H1 (cell line): ENCODE results near the gene CD151.

Source experiments
- ASH2L ChIP-seq: fragments of 200-600, 300-600 bp; sonication (generic); IDR thresholded peaks from one replicate; pipeline ENCODE4 v1.7.1; 2017; ENCODE audit warnings: low read length
- BACH1 ChIP-seq: IDR thresholded peaks from 2 replicates; pipeline ENCODE4 v1.6.1; 2012; ENCODE audit warnings: low read length, improper control_type of control experiment
- CHD2 ChIP-seq: IDR thresholded peaks from 2 replicates; pipeline ENCODE4 v1.6.1; 2012; ENCODE audit warnings: low read length, improper control_type of control experiment
- CTCF ChIP-seq, 3 experiments: IDR thresholded peaks; 1 replicate in 2 of 3; 2 replicates in 1 of 3; pipeline versions ENCODE4 v1.5.1 to v1.6.1; 2011; ENCODE audit warnings: low read length in 3 of 3, mild to moderate bottlenecking in 3 of 3, inconsistent platforms in 2 of 3, low read depth in 1 of 3, moderate library complexity in 1 of 3; ENCODE audit not compliant: insufficient read depth in 1 of 3; ENCODE audit errors: control extremely low read depth in 1 of 3
- EZH2 ChIP-seq: fragments of 200-600 bp; sonication (generic); IDR thresholded peaks from 2 replicates; pipeline ENCODE4 v1.7.1; 2012; ENCODE audit warnings: low read depth, mild to moderate bottlenecking, moderate library complexity, low read length, inconsistent platforms; ENCODE audit not compliant: severe bottlenecking
- JUND ChIP-seq: IDR thresholded peaks from 2 replicates; pipeline ENCODE4 v1.6.1; 2011; ENCODE audit warnings: mild to moderate bottlenecking, improper control_type of control experiment, low read length
- PHF8 ChIP-seq: fragments of 200-600 bp; sonication (generic); conservative IDR thresholded peaks from 2 replicates; pipeline ENCODE4 v1.7.1; 2012; ENCODE audit warnings: low read depth, mild to moderate bottlenecking, inconsistent platforms, low read length, moderate library complexity
- RAD21 ChIP-seq, 2 experiments: IDR thresholded peaks in 1 of 2; conservative IDR thresholded peaks in 1 of 2; 2 replicates each; pipeline ENCODE4 v1.6.1; 2011; ENCODE audit warnings: low read depth in 2 of 2, low read length in 2 of 2, improper control_type of control experiment in 1 of 2, inconsistent platforms in 1 of 2, mild to moderate bottlenecking in 1 of 2, moderate library complexity in 1 of 2
- ZNF274 ChIP-seq: IDR thresholded peaks from 2 replicates; pipeline ENCODE4 v1.7.0; 2012; ENCODE audit warnings: low read length, borderline replicate concordance; ENCODE audit errors: extremely low read depth

GRCh38 chr11:833114-833791 is 501 bp downstream of the CD151 start:
- TF ChIP-seq EZH2 (no peak), ZNF274 (no peak), CTCF (IDR thresholded peaks at IDR 0.05; ENCODE audit: control extremely low read depth in 1 of 3, insufficient read depth in 1 of 3, low read depth in 1 of 3, low read length in 3 of 3) (no peak), BACH1 (no peak), RAD21 (IDR thresholded peaks at IDR 0.05 in 1 of 2, conservative IDR thresholded peaks at IDR 0.05 in 1 of 2; ENCODE audit: low read depth in 2 of 2, low read length in 2 of 2) (no peak), JUND (peak; percentile 32; the same call in 1 of the 2 replicates), ASH2L (no peak), PHF8 (no peak), CHD2 (no peak)
